Measurements from ENCODE around the gene CXCR5.

DNA sequence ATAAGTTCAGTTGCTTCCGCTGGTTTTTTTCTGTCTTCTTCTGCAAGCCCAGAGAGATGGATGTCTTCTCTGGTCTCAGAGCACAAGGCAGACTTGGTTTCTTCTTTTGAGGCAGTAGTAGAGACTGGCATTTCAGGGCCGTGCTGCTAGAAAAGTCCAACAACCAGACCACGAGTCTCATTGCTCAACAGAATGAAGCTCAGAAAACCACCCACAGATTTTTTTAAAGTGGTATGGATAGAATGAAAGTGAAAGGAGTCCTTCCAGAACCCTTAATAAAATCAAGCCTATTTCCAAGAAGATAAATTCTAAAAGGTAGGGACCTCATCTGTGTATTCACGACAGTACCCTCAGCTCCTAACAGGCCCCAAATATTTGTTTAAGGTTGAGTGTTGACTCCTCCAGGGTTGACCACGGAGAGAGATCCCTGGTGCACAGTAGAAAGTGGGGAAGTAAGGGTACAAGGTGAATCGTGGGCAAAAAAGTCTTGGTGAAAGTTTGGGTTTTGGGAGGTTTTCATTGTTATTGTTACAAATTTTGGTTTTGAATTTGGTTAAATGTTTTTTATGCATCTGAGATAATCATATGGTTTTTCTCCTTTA is 49.2 kb upstream of the CXCR5 start:
- TF ChIP-seq MAX (IDR thresholded peaks at IDR 0.05) (no peak), REST (IDR thresholded peaks at IDR 0.05; ENCODE audit: low read depth) (no peak), RAD21 (IDR thresholded peaks at IDR 0.05; ENCODE audit: low read depth) (no peak), CREB1 (IDR thresholded peaks at IDR 0.05; ENCODE audit: low read depth) (no peak), TAF1 (IDR thresholded peaks at IDR 0.05; ENCODE audit: low read depth) (no peak), CEBPB (IDR thresholded peaks at IDR 0.05) (no peak)

Measured in Ishikawa (cell line).